22Rv1 (cell line): ENCODE results near the gene PAEP.

Experiments used
- ZFX ChIP-seq: fragments of 450-650 bp; IDR thresholded peaks from 2 replicates; pipeline ENCODE4 v1.6.1; 2017; ENCODE audit warnings: antibody characterized with exemption, borderline replicate concordance
- TF ChIP-seq, protein P1 (sequence below): fragments of 450-650 bp; IDR thresholded peaks from 2 replicates; pipeline ENCODE4 v1.5.1; 2017; ENCODE audit warnings: mild to moderate bottlenecking

DNA sequence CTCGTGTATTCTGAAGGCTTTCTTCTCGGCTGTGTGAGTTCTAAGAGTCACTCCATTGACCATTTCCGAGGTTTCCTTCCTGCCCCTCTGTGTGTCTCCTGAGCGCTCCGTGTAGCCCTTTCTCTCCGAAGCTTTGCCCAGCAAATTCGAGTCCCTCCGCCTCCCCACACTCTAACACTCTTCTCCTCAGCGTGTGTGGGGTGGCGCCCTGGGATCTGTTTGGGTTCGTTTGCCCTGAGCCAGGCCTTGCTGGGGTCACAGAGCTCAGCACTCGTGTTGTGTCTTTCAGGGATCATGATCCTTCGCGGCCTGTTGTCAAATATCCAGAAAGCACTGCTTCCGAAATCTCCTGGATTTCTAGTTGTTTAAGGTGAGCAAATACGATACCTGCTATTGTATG is 5.6 kb upstream of the PAEP start:
- TF ChIP-seq, protein P1, sequence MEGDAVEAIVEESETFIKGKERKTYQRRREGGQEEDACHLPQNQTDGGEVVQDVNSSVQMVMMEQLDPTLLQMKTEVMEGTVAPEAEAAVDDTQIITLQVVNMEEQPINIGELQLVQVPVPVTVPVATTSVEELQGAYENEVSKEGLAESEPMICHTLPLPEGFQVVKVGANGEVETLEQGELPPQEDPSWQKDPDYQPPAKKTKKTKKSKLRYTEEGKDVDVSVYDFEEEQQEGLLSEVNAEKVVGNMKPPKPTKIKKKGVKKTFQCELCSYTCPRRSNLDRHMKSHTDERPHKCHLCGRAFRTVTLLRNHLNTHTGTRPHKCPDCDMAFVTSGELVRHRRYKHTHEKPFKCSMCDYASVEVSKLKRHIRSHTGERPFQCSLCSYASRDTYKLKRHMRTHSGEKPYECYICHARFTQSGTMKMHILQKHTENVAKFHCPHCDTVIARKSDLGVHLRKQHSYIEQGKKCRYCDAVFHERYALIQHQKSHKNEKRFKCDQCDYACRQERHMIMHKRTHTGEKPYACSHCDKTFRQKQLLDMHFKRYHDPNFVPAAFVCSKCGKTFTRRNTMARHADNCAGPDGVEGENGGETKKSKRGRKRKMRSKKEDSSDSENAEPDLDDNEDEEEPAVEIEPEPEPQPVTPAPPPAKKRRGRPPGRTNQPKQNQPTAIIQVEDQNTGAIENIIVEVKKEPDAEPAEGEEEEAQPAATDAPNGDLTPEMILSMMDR: no peak
- TF ChIP-seq ZFX: no peak
